ENCODE results near the gene POU3F1. TPM values are rescaled to one million over a fixed set of nuclear protein-coding genes. Genes with fewer than 3 reads are reported as not detected.

POU3F1 gene
- total and polyA plus RNA-seq, 12 donors = 0.05 to 6.9 (median 2.0) TPM

DNA sequence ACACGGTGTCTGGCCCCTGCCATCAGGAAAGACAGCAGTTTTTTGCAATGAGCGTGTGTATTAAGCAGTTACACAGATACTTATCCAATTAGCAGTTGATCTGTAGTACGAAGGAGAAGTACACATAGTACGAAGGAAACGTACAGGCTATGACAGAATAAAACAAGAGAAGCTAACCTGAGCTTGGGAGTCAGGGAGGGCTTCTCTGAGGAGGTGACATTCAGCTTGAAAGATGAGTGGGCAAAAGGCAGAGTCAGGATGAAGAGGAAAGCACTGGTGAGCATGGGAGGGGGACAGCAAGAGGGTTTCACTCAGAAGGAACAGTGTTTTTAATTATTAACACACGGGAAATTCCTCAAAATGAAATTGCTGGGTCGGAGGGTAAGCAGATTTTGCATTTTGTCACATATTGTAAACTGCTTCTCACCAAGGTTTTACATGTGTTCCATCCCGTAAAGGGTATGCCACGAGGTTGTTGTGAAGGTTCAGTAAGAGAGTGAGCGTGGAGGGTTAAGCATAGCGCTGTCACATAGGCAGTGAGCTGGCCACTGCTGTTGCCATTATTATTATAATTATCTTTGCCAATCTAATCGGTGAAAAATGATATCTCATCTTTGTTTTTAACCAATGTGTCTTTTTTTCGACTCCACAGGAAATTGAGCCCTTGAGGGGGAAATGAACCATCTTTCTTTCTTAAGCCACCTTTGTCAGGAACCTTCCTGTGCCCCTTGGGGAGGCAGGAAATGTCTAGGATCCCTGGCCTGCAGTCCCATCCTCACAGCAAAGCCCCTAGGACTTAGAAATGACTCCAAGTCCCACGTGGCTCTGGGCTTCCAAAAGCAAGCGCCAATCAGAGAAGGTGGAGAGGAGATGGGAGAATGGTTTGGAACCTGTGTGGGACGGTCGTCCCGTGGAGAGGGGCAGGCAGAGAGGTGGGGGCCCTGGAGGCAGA, 47.3 kb upstream of the POU3F1 start:
- H3K4me3 ChIP-seq = no peak overlapping the region
- 60 to 68% (median 62%) methylated on average over 18 of the region's 18 CpGs for whole genome bisulfite sequencing, 4 donors
- intact Hi-C loops (cut with DNase I) = no loop called here
- TF ChIP-seq, protein P1, sequence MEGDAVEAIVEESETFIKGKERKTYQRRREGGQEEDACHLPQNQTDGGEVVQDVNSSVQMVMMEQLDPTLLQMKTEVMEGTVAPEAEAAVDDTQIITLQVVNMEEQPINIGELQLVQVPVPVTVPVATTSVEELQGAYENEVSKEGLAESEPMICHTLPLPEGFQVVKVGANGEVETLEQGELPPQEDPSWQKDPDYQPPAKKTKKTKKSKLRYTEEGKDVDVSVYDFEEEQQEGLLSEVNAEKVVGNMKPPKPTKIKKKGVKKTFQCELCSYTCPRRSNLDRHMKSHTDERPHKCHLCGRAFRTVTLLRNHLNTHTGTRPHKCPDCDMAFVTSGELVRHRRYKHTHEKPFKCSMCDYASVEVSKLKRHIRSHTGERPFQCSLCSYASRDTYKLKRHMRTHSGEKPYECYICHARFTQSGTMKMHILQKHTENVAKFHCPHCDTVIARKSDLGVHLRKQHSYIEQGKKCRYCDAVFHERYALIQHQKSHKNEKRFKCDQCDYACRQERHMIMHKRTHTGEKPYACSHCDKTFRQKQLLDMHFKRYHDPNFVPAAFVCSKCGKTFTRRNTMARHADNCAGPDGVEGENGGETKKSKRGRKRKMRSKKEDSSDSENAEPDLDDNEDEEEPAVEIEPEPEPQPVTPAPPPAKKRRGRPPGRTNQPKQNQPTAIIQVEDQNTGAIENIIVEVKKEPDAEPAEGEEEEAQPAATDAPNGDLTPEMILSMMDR (IDR thresholded peaks at IDR 0.05) = no peak
- no peak for TF ChIP-seq POLR2A (IDR thresholded peaks at IDR 0.05)
- no peaks in the 10 kb centered on the region for H3K27me3 ChIP-seq
- no peak overlapping the region for H3K27ac ChIP-seq
- DNase-seq = no peak
- H3K9me3 ChIP-seq (replicated peaks in 1 of 3) = no peaks in the 10 kb centered on the region
- H3K4me1 ChIP-seq (replicated peaks in 1 of 2) = no peaks in the 10 kb centered on the region
- H3K36me3 ChIP-seq (replicated peaks in 1 of 2) = no peaks in the 10 kb centered on the region

DNA sequence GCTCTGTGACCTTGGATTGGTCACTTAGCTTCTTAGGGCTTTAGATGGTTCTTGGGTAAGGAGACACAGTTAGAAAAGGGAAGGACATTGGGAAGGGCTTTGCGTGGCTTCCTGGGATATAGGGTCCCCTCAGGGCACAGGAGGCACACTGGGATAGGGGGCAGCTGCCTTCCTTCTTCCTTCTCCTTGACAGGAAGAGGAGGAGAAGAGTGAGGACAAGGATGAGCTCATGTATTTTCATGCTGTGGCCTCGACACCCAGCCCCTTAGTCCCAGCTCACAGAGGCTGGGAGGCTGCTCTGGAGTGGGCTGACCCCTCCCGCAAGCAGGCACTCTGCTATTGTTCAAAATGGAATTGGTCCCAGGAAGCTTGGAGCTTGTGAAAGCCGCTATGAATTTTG, 45.7 kb upstream of the POU3F1 start:
- H3K9me3 ChIP-seq (replicated peaks in 1 of 3) = no peaks in the 10 kb centered on the region
- no peaks in the 10 kb centered on the region for H3K27me3 ChIP-seq
- no peaks in the 10 kb centered on the region for H3K4me1 ChIP-seq (replicated peaks in 1 of 2)
- 36 to 79% (median 57%) methylated on average over 1 to 4 of the region's 4 CpGs for WGBS, 4 donors
- DNase-seq = no peak
- intact Hi-C loops (cut with DNase I) = no loop called here
- no peak for TF ChIP-seq POLR2A (IDR thresholded peaks at IDR 0.05)
- TF ChIP-seq, protein P1 (IDR thresholded peaks at IDR 0.05) = no peak
- no peaks in the 10 kb centered on the region for H3K36me3 ChIP-seq (replicated peaks in 1 of 2)
- H3K27ac ChIP-seq = no peak overlapping the region
- no peak overlapping the region for H3K4me3 ChIP-seq

DNA sequence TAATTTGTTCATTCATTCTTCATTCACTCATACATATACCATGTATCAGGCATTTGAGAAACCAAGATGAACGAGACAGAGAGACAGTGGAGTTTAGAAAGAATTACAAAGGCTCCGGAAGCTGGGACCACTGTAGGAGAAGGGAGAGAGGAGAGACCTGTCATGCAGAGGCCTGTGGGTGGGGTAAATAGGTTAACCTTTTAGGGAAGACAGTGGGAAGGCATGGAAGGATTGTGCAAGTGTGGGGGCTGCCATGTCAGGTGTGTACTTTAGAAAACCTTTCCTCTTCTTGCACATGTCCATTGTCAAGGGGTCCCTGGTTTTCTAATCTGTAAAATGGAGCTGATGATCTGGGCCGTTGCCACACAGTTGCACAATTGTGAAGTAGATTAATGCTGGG, 44.2 kb upstream of the POU3F1 start:
- TF ChIP-seq POLR2A (IDR thresholded peaks at IDR 0.05) = no peak
- TF ChIP-seq, protein P1 (IDR thresholded peaks at IDR 0.05) = no peak
- WGBS, 4 donors = 84 to 93% (median 89%) methylated on average over 3 of the region's 3 CpGs
- Histone ChIP-seq H3K4me1 (replicated peaks in 1 of 2) (no peaks in the 10 kb centered on the region), H3K4me3 (no peak overlapping the region), H3K27me3 (no peaks in the 10 kb centered on the region), H3K9me3 (replicated peaks in 1 of 3) (no peaks in the 10 kb centered on the region), H3K27ac (no peak overlapping the region), H3K36me3 (replicated peaks in 1 of 2) (no peaks in the 10 kb centered on the region)
- intact Hi-C loops (cut with DNase I) = no loop called here
- DNase-seq = no peak

DNA sequence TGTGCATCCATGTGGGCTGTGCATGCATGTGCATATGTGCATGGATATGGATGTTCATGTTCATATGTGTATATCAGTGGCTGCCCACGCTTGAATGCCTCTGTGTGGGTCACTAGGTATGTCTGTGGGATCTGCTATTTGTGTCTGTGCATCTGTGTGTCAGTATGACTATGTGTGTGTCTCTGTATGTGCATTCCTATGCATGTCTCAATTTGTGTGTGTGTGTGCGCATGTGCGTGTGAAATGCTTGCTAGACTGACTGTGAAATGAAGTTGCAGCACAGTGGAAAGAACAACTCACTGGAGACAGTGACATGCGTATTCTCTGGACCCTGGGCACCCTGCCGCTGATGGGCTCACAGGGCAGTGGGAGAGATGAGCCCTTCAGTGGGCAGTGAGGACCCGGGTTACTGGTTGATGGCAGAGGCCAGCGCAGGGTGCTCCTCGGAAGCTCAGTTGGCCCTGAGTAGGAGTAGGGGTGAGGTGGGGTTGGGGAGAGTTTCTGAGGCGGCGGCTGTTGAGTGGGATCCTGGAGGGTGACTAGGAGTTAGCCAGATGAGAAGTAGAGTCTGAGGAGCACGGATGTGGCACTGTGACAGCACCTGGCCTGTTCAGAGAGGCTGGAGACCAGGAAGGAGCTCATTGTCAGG, 43.2 kb upstream of the POU3F1 start:
- Histone ChIP-seq H3K27ac (no peak overlapping the region), H3K36me3 (replicated peaks in 1 of 2) (no peaks in the 10 kb centered on the region), H3K9me3 (replicated peaks in 1 of 3) (no peaks in the 10 kb centered on the region), H3K4me1 (replicated peaks in 1 of 2) (no peaks in the 10 kb centered on the region), H3K4me3 (no peak overlapping the region), H3K27me3 (no peaks in the 10 kb centered on the region)
- TF ChIP-seq, protein P1 (IDR thresholded peaks at IDR 0.05) = no peak
- no peak for TF ChIP-seq POLR2A (IDR thresholded peaks at IDR 0.05)
- WGBS, 4 donors = 86 to 94% (median 93%) methylated on average over 8 to 11 of the region's 11 CpGs
- intact Hi-C loops (cut with DNase I) = no loop called here
- no peak for DNase-seq

All from adrenal gland (tissue), 12 donors.